ENCODE data around the gene CRY1.

The CRY1 gene

GRCh38 chr12:106981788-106982187 is 111.6 kb downstream of the CRY1 start:
- no peak for TF ChIP-seq CTCF (conservative IDR thresholded peaks at IDR 0.05; ENCODE audit: low read depth, low read length)
- peak; percentile 68 for DNase-seq (ENCODE audit: low read depth)
- H3K4me3 ChIP-seq (ENCODE audit: low read depth, low read length): no peak overlapping the region

GRCh38 chr12:106980944-106981343 is 112.4 kb downstream of the CRY1 start:
- no peak overlapping the region for H3K4me3 ChIP-seq (ENCODE audit: low read depth, low read length)
- TF ChIP-seq CTCF (conservative IDR thresholded peaks at IDR 0.05; ENCODE audit: low read depth, low read length): no peak
- peak; percentile 77 for DNase-seq (ENCODE audit: low read depth)

- peak; percentile 78 for DNase-seq (ENCODE audit: low read depth)
- H3K4me3 ChIP-seq (ENCODE audit: low read depth, low read length): no peak overlapping the region
- TF ChIP-seq CTCF (conservative IDR thresholded peaks at IDR 0.05; ENCODE audit: low read depth, low read length): no peak
These were observed 115.1 kb downstream of the CRY1 start for GRCh38 chr12:106978035-106978800.

GRCh38 chr12:106976668-106977067 is 116.7 kb downstream of the CRY1 start:
- TF ChIP-seq CTCF (conservative IDR thresholded peaks at IDR 0.05; ENCODE audit: low read depth, low read length): no peak
- H3K4me3 ChIP-seq (ENCODE audit: low read depth, low read length): no peak overlapping the region
- DNase-seq (ENCODE audit: low read depth): no peak

- H3K4me3 ChIP-seq (ENCODE audit: low read depth, low read length): no peak overlapping the region
- peak; percentile 87 for DNase-seq (ENCODE audit: low read depth)
- no peak for TF ChIP-seq CTCF (conservative IDR thresholded peaks at IDR 0.05; ENCODE audit: low read depth, low read length)
These were observed 117.2 kb downstream of the CRY1 start for GRCh38 chr12:106975993-106976658.

GRCh38 chr12:106975098-106975497 is 118.3 kb downstream of the CRY1 start:
- no peak overlapping the region for H3K4me3 ChIP-seq (ENCODE audit: low read depth, low read length)
- no peak for TF ChIP-seq CTCF (conservative IDR thresholded peaks at IDR 0.05; ENCODE audit: low read depth, low read length)
- DNase-seq (ENCODE audit: low read depth): no peak
